LoVo (cell line): ENCODE measurements around the gene IQCH.
"Not testable (repeated sequence)": the region's sequence is repeated elsewhere in the genome, so short reads cannot be mapped to it uniquely, and the experiment has no call there.

Source experiments
- DNase-seq: peaks from one replicate; pipeline ENCODE4 v3.0.0-alpha.2; 2016; ENCODE audit warnings: low spot score

Gene IQCH

GRCh38 chr15:67396114-67396513 is 141.5 kb downstream of the IQCH start:
- DNase-seq = no peak

DNA sequence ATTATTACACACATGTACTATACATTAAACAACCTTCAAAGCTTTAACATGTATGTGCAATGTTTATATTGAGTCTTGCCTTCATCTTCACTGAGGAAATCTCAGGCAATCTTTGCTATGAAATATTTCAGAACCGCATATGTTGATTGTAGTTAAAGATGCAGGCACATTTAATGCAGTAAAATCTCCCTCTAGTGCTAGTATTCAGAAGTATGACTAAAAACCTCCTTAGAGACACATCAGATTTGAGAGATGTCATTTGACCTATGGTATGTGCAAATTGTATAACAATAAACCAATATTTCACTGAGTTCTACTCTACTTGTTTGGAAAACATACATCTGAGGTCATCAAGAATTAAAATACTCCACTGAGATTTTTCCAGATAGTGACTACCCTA is 142.6 kb downstream of the IQCH start:
- no peak for DNase-seq

DNA sequence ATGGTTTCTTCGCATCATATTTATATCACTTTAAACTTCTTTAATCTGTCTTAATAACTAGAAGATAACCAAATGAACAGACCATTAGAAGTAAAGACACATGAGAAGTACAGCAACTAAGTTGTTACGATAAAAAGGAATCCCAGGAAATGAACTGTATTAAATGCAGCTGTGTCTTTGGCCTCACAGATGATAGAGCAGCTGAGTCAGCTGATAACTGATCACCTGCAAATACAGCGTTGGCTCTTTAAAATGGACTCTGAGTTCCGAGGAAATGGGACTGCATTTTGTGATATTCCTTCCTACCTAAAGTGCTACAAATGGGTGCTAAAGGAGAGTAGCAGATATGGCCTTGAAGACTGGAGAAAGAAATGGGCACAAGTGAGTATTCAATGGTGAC is 145.3 kb downstream of the IQCH start:
- no peak for DNase-seq

DNA sequence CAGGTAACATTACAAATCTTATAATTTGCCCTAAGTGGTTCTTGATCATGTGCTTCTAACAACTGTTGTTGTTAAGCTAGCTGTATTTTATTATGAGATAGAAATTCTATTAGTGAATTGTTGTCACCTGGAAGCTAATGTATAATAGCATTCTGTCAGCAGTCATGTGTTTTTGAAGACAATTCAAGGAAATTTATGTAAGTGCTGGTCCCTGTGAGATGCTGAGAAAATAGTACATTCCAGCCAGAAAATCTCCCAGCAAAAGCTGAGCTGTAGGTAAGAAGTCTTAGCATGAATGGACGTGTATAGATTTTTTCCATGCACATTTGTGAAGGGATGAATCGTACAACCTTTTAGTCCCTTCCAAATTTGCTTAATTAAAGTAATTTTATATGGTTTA is 146.3 kb downstream of the IQCH start:
- DNase-seq = no peak

DNA sequence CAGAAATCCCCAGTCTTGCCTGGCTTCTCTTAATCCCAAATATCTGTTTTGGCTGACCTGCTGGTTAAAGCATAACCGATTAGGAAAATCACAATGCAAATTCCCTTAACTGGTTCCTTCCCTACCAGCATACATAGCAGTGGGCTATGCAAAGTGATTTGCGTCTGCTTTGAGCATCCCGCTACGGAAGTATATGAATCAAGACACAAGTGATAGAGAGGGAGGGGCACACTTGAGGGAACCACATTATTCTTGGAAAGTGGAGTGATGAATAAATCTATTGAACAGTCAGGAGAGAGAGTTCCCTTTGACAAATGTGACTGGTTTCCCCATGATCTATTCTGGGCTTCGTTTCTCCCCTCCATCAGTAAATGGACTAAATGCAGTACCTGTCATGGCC is 146.8 kb downstream of the IQCH start:
- DNase-seq = no peak

- no peak for DNase-seq
These were observed 149.0 kb downstream of the IQCH start for GRCh38 chr15:67403428-67404154.

- no peak for DNase-seq
These were observed 150.9 kb downstream of the IQCH start for GRCh38 chr15:67405208-67406191.

GRCh38 chr15:67406257-67406861 is 151.8 kb downstream of the IQCH start:
- no peak for DNase-seq

DNA sequence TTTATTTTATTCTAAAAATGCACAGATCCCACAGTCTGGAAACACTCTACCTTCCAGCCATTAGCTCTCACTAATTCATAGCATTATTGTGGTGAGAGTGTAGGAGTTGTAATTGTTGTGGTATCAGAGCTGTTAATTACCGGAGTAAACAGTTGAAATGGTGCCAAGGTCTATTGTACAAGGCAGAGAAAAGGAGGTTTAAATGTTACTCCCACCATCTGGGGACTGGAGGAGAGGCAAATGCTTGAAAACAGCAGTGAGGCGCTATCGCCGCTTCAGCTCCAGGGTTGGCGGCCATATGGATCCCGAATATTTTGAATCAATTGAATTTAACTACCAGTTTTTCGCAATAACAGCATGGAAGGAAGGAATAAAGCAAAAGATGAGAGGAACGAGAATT is 153.2 kb downstream of the IQCH start:
- no peak for DNase-seq

DNA sequence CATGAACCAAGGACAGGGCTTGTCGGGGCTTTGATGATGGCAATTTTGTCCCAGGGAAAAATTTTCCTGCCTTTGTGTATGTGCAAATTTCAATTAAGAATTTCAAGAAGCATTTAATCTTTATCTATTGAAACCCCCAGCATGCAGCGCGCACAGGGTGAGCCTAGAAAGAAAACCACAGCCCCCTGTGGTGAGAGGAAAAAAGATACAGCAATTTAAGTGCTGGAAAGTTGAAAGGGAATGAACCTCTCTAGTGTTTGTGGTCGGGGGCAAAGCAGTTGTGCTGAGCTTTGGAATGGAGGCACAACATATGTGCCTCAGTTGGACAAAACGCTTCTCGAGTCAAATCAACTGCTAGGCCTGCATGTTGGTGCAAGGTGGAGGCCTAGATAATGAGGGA is 154.6 kb downstream of the IQCH start:
- DNase-seq = no peak

DNA sequence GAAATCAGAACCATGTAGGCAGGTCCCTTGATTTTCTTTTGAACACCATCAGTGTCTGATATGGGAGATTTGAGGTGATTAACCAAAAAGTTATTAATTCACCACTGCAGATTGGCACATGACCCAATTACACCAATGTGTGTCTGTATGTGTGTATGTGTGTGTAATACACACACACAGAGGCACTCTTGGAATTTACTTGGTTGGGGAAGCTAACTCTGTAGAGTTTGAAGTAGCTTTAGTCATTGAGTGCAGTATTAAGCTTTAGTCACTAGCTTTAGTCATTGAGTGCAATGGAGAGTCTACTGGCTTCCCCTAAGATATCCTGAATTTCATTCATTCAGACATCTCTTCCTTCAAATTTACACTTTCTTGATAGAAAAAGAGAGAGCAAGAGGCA is 156.9 kb downstream of the IQCH start:
- DNase-seq = no peak

DNA sequence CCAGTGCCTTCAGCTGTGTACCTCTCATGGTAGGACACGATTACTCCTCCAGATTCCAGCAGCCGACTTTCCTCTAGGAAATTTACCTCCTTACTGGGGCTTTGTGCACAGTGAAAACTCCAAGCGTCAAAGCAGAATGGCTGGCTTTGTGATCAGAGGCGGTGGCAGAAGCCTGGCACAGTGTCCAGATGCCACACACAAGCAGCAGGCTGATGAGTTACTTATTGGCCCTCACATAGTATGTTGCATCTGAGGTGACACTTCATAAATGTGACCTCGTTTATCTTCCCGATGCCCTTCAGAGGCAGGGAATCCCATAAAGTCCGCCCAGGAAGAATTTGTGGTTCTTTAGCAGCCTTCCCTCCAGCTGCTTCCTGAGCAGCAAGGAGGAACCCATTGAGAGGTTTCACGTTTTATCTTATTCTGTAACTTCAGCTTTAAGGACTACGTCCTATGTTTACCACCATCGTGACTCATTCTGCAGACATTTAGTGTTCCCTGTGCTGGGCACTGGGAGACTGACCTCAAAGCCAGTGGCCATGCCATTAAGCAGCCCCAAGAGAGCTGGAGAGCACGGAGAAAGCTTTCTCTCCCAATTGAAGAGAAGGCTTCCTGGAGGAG is 159.3 kb downstream of the IQCH start:
- DNase-seq = peak; percentile 55

- no peak for DNase-seq
These were observed 160.6 kb downstream of the IQCH start for GRCh38 chr15:67415181-67415580.

GRCh38 chr15:67416891-67417290 is 162.3 kb downstream of the IQCH start:
- DNase-seq = no peak

- DNase-seq = no peak
These were observed 165.1 kb downstream of the IQCH start for GRCh38 chr15:67419705-67420104.

DNA sequence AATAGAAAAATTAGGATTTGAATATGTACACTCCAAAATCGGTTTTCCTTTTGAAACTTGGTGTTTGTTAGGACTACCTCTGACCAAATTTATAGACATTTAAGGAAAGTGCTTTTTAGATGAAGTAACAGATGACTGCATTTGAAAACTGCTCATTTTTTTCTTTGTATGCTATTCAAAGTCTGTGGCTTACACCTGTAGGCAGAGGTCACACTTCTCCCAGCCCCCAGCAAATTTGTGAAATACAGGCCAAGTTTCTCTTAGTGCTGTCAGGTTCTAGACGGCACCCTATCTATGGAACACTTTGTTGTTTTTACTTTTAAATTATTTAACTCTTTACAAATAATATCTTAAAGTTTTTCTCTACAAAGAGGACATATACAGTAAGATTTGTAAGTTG is 165.6 kb downstream of the IQCH start:
- no peak for DNase-seq

GRCh38 chr15:67421105-67421504 is 166.5 kb downstream of the IQCH start:
- DNase-seq = no peak

GRCh38 chr15:67422296-67422695 is 167.7 kb downstream of the IQCH start:
- DNase-seq = no peak

DNA sequence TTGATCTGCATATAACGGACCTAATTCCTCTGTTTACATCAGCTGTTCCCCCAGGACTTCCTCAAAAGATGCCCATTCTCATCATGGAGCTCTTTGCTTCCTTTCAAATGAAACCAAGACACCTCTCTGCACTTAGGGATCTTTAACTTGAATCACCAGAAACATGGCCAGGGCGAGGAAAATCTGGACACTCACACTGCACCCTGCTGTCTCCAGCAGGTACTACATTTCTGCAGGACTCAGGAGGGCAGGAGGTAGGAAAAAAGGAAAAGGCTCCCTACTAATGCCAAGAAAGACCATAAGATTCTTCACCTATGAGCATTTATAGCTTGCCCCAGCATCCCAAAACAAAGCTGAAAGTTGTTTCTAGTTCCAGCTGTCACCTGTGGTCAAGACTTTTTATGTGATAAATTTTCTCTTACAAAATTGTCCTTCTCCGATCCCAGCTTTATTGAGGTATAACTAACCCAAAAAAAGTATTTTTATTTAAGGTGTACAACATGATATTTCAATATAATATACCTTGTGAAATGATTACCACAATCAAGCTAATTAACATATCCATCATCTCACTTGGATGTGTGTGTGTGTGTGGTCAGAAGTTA is 179.0 kb downstream of the IQCH start:
- DNase-seq = peak; percentile 51

DNA sequence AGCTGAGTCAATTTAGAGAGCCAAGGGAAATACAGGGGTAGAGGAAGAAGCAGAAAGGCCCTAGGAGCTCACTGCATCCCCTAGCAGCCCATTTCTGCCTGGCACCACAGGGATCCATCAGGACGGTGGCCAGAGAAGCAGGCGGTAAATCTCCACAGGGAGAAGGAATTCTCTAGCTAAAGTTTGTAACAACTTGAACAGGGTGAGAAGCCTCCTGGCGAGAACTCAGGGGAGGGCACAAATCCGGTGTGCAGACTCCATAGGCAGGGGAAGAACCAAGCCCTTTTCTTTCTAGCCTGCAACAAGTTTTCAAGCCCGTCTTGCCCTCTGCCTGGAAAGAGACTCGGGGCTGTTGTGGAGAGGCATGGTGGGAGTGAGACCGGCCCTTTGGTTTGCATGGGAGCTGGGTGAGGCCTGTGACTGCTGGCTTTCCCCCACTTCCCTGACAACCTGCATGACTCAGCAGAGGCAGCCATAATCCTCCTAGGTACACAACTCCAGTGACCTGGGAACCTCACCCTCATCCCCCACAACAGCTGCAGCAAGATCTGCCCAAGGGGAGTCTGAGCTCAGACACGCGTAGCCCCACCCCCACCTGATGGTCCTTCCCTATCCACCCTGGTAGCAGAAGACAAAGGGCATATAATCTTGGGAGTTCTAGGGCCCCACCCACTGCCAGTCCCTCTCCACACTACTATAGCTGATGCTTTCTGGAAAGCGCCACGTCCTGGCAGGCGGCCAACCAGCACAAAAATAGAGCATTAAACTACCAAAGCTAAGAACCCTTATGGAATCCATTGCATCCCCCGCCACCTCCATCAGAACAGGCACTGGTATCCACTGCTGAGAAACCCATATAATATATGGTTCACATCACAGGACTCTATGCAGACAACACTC is 182.0 kb downstream of the IQCH start:
- DNase-seq = not testable (repeated sequence)

DNA sequence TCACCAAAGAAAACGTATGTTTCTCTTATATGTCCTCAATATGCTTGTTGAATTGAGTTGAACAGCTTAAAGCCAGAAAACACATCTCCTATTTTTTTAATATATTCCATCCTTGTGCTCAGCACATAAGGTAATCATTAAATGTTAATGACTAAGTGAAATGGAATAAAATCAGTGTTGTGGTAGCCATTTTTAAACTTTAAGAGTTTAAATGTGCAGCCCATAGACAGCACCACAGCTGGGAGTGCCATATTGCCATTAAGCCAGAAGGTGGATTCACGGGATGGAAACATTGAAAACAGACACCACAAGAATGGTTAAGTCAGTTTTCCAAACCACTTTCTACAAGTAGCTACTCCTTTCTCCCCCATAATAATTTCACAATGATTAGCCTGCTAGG is 189.5 kb downstream of the IQCH start:
- no peak for DNase-seq
